ENCODE measurements around the gene CTPS1. TPM values are rescaled to one million over a fixed set of nuclear protein-coding genes. Genes with fewer than 3 reads are reported as not detected.
A peak's percentile ranks its signal among the peaks of the same experiment; 100 is the strongest.

The CTPS1 gene
- total and polyA plus RNA-seq, 2 of the 13 experiments (the other 11 are each of a cell fraction or from before 2014, with no cell fraction given), result 9.6 to 42.8 TPM

DNA sequence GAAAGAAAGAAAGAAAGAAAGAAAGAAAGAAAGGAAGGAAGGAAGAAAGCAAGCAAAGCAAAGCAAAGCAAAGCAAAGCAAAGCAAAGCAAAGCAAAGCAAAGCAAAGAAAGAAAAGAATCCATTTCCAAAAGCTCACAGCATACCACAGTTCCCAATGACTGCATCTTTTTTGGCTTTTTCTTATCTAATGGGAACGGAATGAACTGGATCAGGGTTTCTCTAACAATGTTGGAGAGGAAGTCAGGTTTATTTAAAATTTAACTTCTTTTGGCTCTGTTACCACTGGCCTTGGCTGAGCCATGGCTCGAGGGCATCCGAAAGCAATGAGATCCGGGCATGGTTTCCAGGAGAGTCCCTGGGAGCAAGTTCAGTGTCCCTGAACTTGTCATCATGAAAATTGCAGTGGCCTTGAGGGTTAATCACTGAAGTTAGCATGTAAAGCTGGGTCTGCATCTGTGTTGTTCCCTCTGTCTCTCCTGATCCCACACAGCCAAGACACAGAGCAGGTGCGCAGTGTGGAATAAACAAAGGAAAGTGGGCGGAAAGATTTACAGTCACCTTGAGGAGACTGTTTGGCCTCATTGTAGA is 34.6 kb upstream of the CTPS1 start (continued):
- no peak for TF ChIP-seq ZNF343 (CRISPR knock-in tag; IDR thresholded peaks at IDR 0.05)
- no peak for TF ChIP-seq ZNF562 (CRISPR knock-in tag; IDR thresholded peaks at IDR 0.05; ENCODE audit: borderline replicate concordance)
- TF ChIP-seq HMGA1 (CRISPR knock-in tag; conservative IDR thresholded peaks at IDR 0.05), result no peak
- TF ChIP-seq SNRNP70 (IDR thresholded peaks at IDR 0.05; ENCODE audit: low read depth, low read length), result no peak
- peak; percentile 39; the same call in 1 of the 2 replicates for TF ChIP-seq PPARG (CRISPR knock-in tag; conservative IDR thresholded peaks at IDR 0.05)
- TF ChIP-seq HNF4A (CRISPR knock-in tag; IDR thresholded peaks at IDR 0.05), result peak; percentile 67
- TF ChIP-seq, protein P1, sequence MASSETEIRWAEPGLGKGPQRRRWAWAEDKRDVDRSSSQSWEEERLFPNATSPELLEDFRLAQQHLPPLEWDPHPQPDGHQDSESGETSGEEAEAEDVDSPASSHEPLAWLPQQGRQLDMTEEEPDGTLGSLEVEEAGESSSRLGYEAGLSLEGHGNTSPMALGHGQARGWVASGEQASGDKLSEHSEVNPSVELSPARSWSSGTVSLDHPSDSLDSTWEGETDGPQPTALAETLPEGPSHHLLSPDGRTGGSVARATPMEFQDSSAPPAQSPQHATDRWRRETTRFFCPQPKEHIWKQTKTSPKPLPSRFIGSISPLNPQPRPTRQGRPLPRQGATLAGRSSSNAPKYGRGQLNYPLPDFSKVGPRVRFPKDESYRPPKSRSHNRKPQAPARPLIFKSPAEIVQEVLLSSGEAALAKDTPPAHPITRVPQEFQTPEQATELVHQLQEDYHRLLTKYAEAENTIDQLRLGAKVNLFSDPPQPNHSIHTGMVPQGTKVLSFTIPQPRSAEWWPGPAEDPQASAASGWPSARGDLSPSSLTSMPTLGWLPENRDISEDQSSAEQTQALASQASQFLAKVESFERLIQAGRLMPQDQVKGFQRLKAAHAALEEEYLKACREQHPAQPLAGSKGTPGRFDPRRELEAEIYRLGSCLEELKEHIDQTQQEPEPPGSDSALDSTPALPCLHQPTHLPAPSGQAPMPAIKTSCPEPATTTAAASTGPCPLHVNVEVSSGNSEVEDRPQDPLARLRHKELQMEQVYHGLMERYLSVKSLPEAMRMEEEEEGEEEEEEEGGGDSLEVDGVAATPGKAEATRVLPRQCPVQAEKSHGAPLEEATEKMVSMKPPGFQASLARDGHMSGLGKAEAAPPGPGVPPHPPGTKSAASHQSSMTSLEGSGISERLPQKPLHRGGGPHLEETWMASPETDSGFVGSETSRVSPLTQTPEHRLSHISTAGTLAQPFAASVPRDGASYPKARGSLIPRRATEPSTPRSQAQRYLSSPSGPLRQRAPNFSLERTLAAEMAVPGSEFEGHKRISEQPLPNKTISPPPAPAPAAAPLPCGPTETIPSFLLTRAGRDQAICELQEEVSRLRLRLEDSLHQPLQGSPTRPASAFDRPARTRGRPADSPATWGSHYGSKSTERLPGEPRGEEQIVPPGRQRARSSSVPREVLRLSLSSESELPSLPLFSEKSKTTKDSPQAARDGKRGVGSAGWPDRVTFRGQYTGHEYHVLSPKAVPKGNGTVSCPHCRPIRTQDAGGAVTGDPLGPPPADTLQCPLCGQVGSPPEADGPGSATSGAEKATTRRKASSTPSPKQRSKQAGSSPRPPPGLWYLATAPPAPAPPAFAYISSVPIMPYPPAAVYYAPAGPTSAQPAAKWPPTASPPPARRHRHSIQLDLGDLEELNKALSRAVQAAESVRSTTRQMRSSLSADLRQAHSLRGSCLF (CRISPR knock-in tag; IDR thresholded peaks at IDR 0.05; ENCODE audit: borderline replicate concordance), result no peak
- TF ChIP-seq NR2F6 (IDR thresholded peaks at IDR 0.05), result no peak; the same call in 1 of the 2 replicates
- TF ChIP-seq NR2F6 (CRISPR knock-in tag; IDR thresholded peaks at IDR 0.05), result peak; percentile 41; the same call in 1 of the 2 replicates
- no peak for TF ChIP-seq PRDM15 (CRISPR knock-in tag; IDR thresholded peaks at IDR 0.05)
- TF ChIP-seq GTF2F1 (IDR thresholded peaks at IDR 0.05; ENCODE audit: low read length), result no peak
- no peak for TF ChIP-seq ONECUT2 (CRISPR knock-in tag; IDR thresholded peaks at IDR 0.05)
- 0 out of 2 replicates have a peak, but pooled peaks have one; percentile 7 for TF ChIP-seq FOXO1 (CRISPR knock-in tag; IDR thresholded peaks at IDR 0.05)
- TF ChIP-seq ARHGAP35 (CRISPR knock-in tag; IDR thresholded peaks at IDR 0.05; ENCODE audit: borderline replicate concordance), result no peak
- no peak for TF ChIP-seq ZNF589 (CRISPR knock-in tag; conservative IDR thresholded peaks at IDR 0.05)
- no peak for TF ChIP-seq JDP2 (CRISPR knock-in tag; IDR thresholded peaks at IDR 0.05; ENCODE audit: borderline replicate concordance)
- no peak for TF ChIP-seq ZNF496 (CRISPR knock-in tag; IDR thresholded peaks at IDR 0.05; ENCODE audit: insufficient replicate concordance)
- no peak for TF ChIP-seq ZNF468 (CRISPR knock-in tag; IDR thresholded peaks at IDR 0.05)
- no peak for TF ChIP-seq PCBP2 (optimal IDR thresholded peaks at IDR 0.05; ENCODE audit: low read depth, low read length, poor library complexity, severe bottlenecking)
- no peak for TF ChIP-seq ZNF180 (CRISPR knock-in tag; IDR thresholded peaks at IDR 0.05; ENCODE audit: borderline replicate concordance, low read depth)
